Upper lobe of left lung (tissue), 4 donors: ENCODE data around the gene ENOSF1.

Source experiments
- POLR2A ChIP-seq, 4 donors: fragments of 450-650 bp; IDR thresholded peaks; one replicate each; pipeline ENCODE4 v1.5.1; 2016 to 2017; ENCODE audit warnings: antibody characterized with exemption in 4 of 4, mild to moderate bottlenecking in 2 of 4
- POLR2AphosphoS5 ChIP-seq, 2 donors: sonication (generic); formaldehyde crosslinking; IDR thresholded peaks; one replicate each; pipeline ENCODE4 v1.5.1; 2017; ENCODE audit warnings: antibody characterized with exemption in 2 of 2
- TF ChIP-seq, protein P1 (sequence below), 6 experiments: fragments of 450-650 bp in 4 of 6; fragments of 200-600 bp in 2 of 6; sonication (generic) in 2 of 6; IDR thresholded peaks; one replicate each; pipeline ENCODE4 v1.5.1; 2016 to 2019; ENCODE audit warnings: antibody characterized with exemption in 6 of 6

DNA sequence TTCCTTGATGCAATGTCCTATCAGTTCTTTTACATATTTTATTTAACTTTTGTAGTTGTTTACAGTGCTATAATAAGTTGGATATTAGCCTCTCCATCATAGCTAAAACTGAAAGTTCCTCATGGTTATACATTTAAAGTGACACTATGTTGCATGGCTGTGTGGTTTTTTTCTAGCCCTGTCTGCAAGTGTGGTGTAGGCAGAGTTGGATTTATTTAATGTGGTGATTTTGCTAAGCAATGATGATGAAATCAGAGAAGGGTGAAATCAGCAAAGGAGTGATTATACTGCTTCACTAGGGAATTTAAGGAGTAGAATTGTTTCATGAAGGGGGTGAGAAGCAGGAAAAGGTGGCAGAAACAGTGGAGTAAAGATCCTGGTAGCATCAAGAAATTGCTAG, 18.3 kb upstream of the ENOSF1 start:
- TF ChIP-seq, protein P1, sequence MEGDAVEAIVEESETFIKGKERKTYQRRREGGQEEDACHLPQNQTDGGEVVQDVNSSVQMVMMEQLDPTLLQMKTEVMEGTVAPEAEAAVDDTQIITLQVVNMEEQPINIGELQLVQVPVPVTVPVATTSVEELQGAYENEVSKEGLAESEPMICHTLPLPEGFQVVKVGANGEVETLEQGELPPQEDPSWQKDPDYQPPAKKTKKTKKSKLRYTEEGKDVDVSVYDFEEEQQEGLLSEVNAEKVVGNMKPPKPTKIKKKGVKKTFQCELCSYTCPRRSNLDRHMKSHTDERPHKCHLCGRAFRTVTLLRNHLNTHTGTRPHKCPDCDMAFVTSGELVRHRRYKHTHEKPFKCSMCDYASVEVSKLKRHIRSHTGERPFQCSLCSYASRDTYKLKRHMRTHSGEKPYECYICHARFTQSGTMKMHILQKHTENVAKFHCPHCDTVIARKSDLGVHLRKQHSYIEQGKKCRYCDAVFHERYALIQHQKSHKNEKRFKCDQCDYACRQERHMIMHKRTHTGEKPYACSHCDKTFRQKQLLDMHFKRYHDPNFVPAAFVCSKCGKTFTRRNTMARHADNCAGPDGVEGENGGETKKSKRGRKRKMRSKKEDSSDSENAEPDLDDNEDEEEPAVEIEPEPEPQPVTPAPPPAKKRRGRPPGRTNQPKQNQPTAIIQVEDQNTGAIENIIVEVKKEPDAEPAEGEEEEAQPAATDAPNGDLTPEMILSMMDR (IDR thresholded peaks at IDR 0.05), result no peak
- TF ChIP-seq POLR2A (IDR thresholded peaks at IDR 0.05) (no peak), POLR2AphosphoS5 (IDR thresholded peaks at IDR 0.05) (no peak)
